ENCODE data around the gene ATRX. TPM values are rescaled to one million over a fixed set of nuclear protein-coding genes. Genes with fewer than 3 reads are reported as not detected.
A peak's percentile ranks its signal among the peaks of the same experiment; 100 is the strongest.

The ATRX gene
- total and polyA plus RNA-seq, 2 experiments from 2014 or later, result 162 to 179 TPM

- H3K79me2 ChIP-seq (replicated peaks; ENCODE audit: insufficient read depth), result peaks cover 100% of the 10 kb centered on the region
- H3K4me1 Mint-ChIP-seq, result peaks cover 20% of the 10 kb centered on the region
- no peaks in the 10 kb centered on the region for H3K9me3 Mint-ChIP-seq
- no peaks in the 10 kb centered on the region for H3K36me3 ChIP-seq (ENCODE audit: insufficient read depth)
- TF ChIP-seq, protein P1, sequence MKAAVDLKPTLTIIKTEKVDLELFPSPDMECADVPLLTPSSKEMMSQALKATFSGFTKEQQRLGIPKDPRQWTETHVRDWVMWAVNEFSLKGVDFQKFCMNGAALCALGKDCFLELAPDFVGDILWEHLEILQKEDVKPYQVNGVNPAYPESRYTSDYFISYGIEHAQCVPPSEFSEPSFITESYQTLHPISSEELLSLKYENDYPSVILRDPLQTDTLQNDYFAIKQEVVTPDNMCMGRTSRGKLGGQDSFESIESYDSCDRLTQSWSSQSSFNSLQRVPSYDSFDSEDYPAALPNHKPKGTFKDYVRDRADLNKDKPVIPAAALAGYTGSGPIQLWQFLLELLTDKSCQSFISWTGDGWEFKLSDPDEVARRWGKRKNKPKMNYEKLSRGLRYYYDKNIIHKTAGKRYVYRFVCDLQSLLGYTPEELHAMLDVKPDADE (IDR thresholded peaks at IDR 0.05), result no peak
- no peak for TF ChIP-seq ZNF462 (CRISPR knock-in tag; IDR thresholded peaks at IDR 0.05)
- no peak for TF ChIP-seq NANOG (IDR thresholded peaks at IDR 0.05; ENCODE audit: borderline replicate concordance)
- no peak for TF ChIP-seq STAT1 (IDR thresholded peaks at IDR 0.05; ENCODE audit: unreplicated experiment)
- no peak for TF ChIP-seq EZH2phosphoT487 (IDR thresholded peaks at IDR 0.05; ENCODE audit: unreplicated experiment)
- TF ChIP-seq POLR2AphosphoS5 (IDR thresholded peaks at IDR 0.05; ENCODE audit: low read depth), result no peak
- TF ChIP-seq REST (IDR thresholded peaks at IDR 0.05; ENCODE audit: unreplicated experiment), result no peak
- no peak for TF ChIP-seq ZNF114 (CRISPR knock-in tag; IDR thresholded peaks at IDR 0.05)
- ATAC-seq, result no peak
- no peaks in the 10 kb centered on the region for H3F3A ChIP-seq (replicated peaks; ENCODE audit: low read depth)
- no peak for DNase-seq (ENCODE audit: low spot score)
- no peak overlapping the region for H3K4me3 ChIP-seq
- no peak overlapping the region for H3K27ac Mint-ChIP-seq
- H2AFZ ChIP-seq, result no peak overlapping the region
- H3K4me3 Mint-ChIP-seq, result no peak overlapping the region; the same call in 2 of the 3 replicates
- no peak overlapping the region for H3K4me2 ChIP-seq
- peaks cover 4% of the 10 kb centered on the region; the same call in 1 of the 3 replicates for H3K36me3 Mint-ChIP-seq (ENCODE audit: low read depth)
- no peaks in the 10 kb centered on the region for H3K27me3 Mint-ChIP-seq (ENCODE audit: insufficient read depth, low read depth, poor library complexity)
- H3K27ac ChIP-seq (ENCODE audit: low read depth), result peak overlapping the region; percentile 29; the same call in 1 of the 2 replicates
- no peaks in the 10 kb centered on the region for H3K9me2 ChIP-seq (ENCODE audit: insufficient read depth)
- peaks cover 33% of the 10 kb centered on the region for H4K20me1 ChIP-seq (replicated peaks; ENCODE audit: insufficient read depth)
- no peaks in the 10 kb centered on the region for H3K27me3 ChIP-seq (ENCODE audit: insufficient read depth)
- H3K4me1 ChIP-seq (ENCODE audit: insufficient read depth), result peaks cover 24% of the 10 kb centered on the region
These were observed 6.3 kb downstream of the ATRX start for GRCh38 chrX:77779695-77780094.

Measured in GM23338 (cell line).